ENCODE data around the gene ZNF654.
"Not testable (repeated sequence)": the region's sequence is repeated elsewhere in the genome, so short reads cannot be mapped to it uniquely, and the experiment has no call there.

ZNF654 gene

DNA sequence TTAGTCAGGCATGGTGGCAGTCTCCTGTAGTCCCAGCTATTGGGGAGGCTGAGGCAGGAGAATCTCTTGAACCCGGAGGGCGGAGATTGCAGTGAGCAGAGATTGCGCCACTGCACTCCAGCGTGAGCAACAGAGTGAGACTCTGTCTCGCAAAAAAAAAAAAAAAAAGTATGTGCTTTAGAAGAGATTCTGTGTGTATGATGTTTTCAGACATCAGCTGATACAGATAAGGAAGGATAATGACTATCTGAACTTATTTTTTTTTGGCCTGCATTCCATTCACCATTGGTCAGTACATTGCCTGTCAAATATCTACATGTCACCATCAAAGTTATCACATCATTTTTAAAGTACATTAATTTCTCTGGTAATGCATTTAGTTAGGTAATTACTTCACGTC, 108.1 kb downstream of the ZNF654 start:
- Histone ChIP-seq H3K4me2 (no peak overlapping the region), H3K4me3 (IDR thresholded peaks at IDR 0.05; ENCODE audit: insufficient read depth, low read depth, low read length) (no peak overlapping the region), H4K20me1 (ENCODE audit: insufficient read depth) (no peaks in the 10 kb centered on the region), H2AFZ (ENCODE audit: low read depth) (no peak overlapping the region), H3K27me3 (ENCODE audit: insufficient read depth, low read depth) (no peaks in the 10 kb centered on the region), H3K27ac (no peak overlapping the region), H3K79me2 (ENCODE audit: insufficient read depth, low read depth) (no peaks in the 10 kb centered on the region), H3K4me1 (ENCODE audit: low read depth, poor library complexity, severe bottlenecking) (no peaks in the 10 kb centered on the region), H3K36me3 (ENCODE audit: insufficient read depth) (no peaks in the 10 kb centered on the region), H3K9ac (no peak overlapping the region)
- TF ChIP-seq, protein P1, sequence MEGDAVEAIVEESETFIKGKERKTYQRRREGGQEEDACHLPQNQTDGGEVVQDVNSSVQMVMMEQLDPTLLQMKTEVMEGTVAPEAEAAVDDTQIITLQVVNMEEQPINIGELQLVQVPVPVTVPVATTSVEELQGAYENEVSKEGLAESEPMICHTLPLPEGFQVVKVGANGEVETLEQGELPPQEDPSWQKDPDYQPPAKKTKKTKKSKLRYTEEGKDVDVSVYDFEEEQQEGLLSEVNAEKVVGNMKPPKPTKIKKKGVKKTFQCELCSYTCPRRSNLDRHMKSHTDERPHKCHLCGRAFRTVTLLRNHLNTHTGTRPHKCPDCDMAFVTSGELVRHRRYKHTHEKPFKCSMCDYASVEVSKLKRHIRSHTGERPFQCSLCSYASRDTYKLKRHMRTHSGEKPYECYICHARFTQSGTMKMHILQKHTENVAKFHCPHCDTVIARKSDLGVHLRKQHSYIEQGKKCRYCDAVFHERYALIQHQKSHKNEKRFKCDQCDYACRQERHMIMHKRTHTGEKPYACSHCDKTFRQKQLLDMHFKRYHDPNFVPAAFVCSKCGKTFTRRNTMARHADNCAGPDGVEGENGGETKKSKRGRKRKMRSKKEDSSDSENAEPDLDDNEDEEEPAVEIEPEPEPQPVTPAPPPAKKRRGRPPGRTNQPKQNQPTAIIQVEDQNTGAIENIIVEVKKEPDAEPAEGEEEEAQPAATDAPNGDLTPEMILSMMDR (conservative IDR thresholded peaks at IDR 0.05; ENCODE audit: low read depth, low read length): no peak

DNA sequence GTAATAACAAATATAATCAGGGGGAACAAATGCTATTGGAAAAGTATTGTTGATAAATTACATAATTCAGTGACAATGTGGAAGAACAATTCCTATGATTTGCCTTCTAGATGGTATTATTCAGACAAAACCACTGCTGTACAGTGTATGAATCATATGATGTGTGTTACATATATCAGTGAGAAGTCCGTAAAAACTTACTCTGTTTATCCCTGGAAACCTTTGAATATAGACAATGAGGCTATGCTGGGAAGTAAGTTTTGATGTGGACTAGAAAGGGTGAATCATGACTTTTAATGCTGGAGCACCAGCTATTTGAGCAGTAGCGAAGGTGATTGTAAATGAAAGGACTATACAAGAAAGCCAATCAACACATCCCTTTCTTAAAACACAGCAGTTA, 108.6 kb downstream of the ZNF654 start:
- H3K27me3 ChIP-seq (ENCODE audit: insufficient read depth, low read depth): no peaks in the 10 kb centered on the region
- no peaks in the 10 kb centered on the region for H3K4me1 ChIP-seq (ENCODE audit: low read depth, poor library complexity, severe bottlenecking)
- H3K36me3 ChIP-seq (ENCODE audit: insufficient read depth): no peaks in the 10 kb centered on the region
- no peak overlapping the region for H2AFZ ChIP-seq (ENCODE audit: low read depth)
- TF ChIP-seq, protein P1 (conservative IDR thresholded peaks at IDR 0.05; ENCODE audit: low read depth, low read length): no peak
- no peak overlapping the region for H3K27ac ChIP-seq
- no peaks in the 10 kb centered on the region for H4K20me1 ChIP-seq (ENCODE audit: insufficient read depth)
- no peak overlapping the region for H3K9ac ChIP-seq
- no peak overlapping the region for H3K4me2 ChIP-seq
- no peaks in the 10 kb centered on the region for H3K79me2 ChIP-seq (ENCODE audit: insufficient read depth, low read depth)
- no peak overlapping the region for H3K4me3 ChIP-seq (IDR thresholded peaks at IDR 0.05; ENCODE audit: insufficient read depth, low read depth, low read length)

DNA sequence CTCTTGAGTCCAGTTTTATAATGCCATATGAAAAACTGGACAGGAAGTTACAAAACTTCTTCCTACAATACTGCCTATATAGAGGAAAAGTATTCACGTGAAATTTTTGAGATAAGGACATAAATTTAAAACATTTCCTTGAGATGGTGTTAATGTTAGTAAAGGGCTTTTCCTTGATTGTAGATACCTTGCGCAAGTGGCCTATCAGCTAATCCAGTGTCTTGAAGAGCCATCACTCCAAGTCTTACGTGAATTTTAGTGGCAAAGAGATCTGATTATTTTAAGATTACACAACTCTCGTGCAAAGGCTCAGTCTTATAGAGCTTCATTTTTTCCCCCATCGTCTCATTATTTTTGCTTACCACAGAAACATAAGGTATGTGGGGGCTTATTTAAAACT, 109.1 kb downstream of the ZNF654 start:
- TF ChIP-seq, protein P1 (conservative IDR thresholded peaks at IDR 0.05; ENCODE audit: low read depth, low read length): no peak
- H3K27me3 ChIP-seq (ENCODE audit: insufficient read depth, low read depth): no peaks in the 10 kb centered on the region
- H3K4me2 ChIP-seq: no peak overlapping the region
- H3K4me1 ChIP-seq (ENCODE audit: low read depth, poor library complexity, severe bottlenecking): no peaks in the 10 kb centered on the region
- H3K36me3 ChIP-seq (ENCODE audit: insufficient read depth): no peaks in the 10 kb centered on the region
- H2AFZ ChIP-seq (ENCODE audit: low read depth): no peak overlapping the region
- no peak overlapping the region for H3K4me3 ChIP-seq (IDR thresholded peaks at IDR 0.05; ENCODE audit: insufficient read depth, low read depth, low read length)
- H3K27ac ChIP-seq: no peak overlapping the region
- H3K79me2 ChIP-seq (ENCODE audit: insufficient read depth, low read depth): no peaks in the 10 kb centered on the region
- no peak overlapping the region for H3K9ac ChIP-seq
- no peaks in the 10 kb centered on the region for H4K20me1 ChIP-seq (ENCODE audit: insufficient read depth)

DNA sequence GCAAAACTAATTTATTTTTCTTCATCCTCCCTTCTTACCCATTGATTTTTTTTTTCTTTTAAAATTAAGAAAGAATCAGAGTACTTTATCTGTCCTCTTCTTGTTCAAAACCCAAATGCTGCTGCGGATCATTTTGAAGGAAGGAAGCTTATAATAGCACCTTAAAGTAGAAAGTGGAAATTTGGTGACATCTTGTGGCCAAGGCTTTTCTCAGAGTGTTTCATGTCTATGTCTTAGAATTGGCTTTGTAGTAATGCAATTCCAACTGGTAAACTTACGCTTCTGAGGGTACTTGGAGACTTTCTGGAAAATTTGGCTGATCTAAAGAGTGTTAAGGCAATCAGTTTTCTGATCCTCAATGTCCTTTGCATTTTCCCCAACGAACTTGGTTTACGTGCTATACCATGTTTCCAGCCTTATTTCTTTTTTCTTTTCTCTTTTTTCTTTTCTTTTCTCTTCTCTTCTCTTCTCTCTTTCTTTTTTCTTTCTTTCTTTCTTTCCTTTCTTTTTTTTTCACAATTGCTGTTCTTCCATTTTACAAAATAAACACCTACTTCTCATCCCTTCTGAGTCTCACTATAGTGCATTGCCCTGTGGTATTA, 121.4 kb downstream of the ZNF654 start:
- Histone ChIP-seq H3K36me3 (ENCODE audit: insufficient read depth) (no peaks in the 10 kb centered on the region), H4K20me1 (ENCODE audit: insufficient read depth) (no peaks in the 10 kb centered on the region), H3K9ac (no peak overlapping the region), H2AFZ (ENCODE audit: low read depth) (no peak overlapping the region), H3K4me2 (no peak overlapping the region), H3K4me1 (ENCODE audit: low read depth, poor library complexity, severe bottlenecking) (no peaks in the 10 kb centered on the region), H3K79me2 (ENCODE audit: insufficient read depth, low read depth) (no peaks in the 10 kb centered on the region), H3K4me3 (IDR thresholded peaks at IDR 0.05; ENCODE audit: insufficient read depth, low read depth, low read length) (no peak overlapping the region), H3K27ac (no peak overlapping the region), H3K27me3 (ENCODE audit: insufficient read depth, low read depth) (no peaks in the 10 kb centered on the region)
- TF ChIP-seq, protein P1 (conservative IDR thresholded peaks at IDR 0.05; ENCODE audit: low read depth, low read length): no peak

DNA sequence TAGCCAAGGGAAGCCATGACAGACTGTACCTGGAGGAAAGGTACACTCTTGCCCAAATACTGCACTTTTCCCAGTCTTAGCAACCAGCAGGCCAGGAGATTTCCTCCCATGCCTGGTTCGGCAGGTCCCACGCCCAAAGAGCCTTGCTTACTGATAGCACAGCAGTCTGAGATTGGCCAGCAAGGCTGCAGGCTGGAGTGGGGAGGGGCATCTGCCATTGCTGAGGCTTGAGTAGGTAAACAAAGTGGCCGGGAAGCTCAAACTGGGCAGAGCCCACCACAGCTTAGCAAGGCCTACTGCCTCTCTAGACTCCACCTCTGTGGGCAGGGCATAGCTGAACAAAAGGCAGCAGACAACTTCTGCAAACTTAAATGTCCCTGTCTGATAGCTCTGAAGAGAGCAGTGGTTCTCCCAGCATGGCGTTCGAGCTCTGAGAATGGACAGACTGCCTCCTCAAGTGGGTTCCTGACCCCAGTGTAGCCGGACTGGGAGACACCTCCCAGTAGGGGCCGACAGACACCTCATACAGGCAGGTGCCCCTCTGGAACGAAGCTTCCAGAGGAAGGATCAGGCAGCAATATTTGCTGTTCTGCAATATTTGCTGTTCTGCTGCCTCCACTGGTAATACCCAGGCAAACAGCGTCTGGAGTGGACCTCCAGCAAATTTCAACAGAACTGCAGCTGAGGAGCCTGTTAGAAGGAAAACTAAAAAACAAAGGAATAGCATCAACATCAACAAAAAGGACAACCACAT, 123.3 kb downstream of the ZNF654 start:
- not testable (repeated sequence) for H3K36me3 ChIP-seq (ENCODE audit: insufficient read depth); H3K4me2 ChIP-seq; H3K79me2 ChIP-seq (ENCODE audit: insufficient read depth, low read depth); H3K27me3 ChIP-seq (ENCODE audit: insufficient read depth, low read depth); H3K9ac ChIP-seq; H3K4me3 ChIP-seq (IDR thresholded peaks at IDR 0.05; ENCODE audit: insufficient read depth, low read depth, low read length); H3K27ac ChIP-seq; H2AFZ ChIP-seq (ENCODE audit: low read depth); H4K20me1 ChIP-seq (ENCODE audit: insufficient read depth); H3K4me1 ChIP-seq (ENCODE audit: low read depth, poor library complexity, severe bottlenecking)
